Loucy (cell line): ENCODE data around the gene FHOD1.

ENCODE experiments used
- H2AFZ ChIP-seq: fragments of 200-600 bp; sonication (generic); 2 replicates; pipeline ENCODE4 v1.6.0; 2016; ENCODE audit warnings: antibody characterized with exemption, mild to moderate bottlenecking, low read length, moderate library complexity
- H3F3A ChIP-seq: fragments of 200-600 bp; 2 replicates; pipeline ENCODE4 v1.6.0; 2016; ENCODE audit warnings: antibody characterized with exemption, low read depth, mild to moderate bottlenecking
- H3K27me3 ChIP-seq: fragments of 200-600 bp; sonication (generic); 2 replicates; pipeline ENCODE4 v1.6.1; 2014; ENCODE audit warnings: low read length, mild to moderate bottlenecking; ENCODE audit not compliant: insufficient read depth, poor library complexity, severe bottlenecking
- H3K36me3 ChIP-seq: fragments of 200-600 bp; sonication (generic); 2 replicates; pipeline ENCODE4 v1.6.1; 2016; ENCODE audit warnings: low read length; ENCODE audit not compliant: insufficient read depth
- H3K4me1 ChIP-seq: fragments of 200-600 bp; sonication (generic); 2 replicates; pipeline ENCODE4 v1.5.1; 2014; ENCODE audit warnings: low read length, mild to moderate bottlenecking; ENCODE audit not compliant: insufficient read depth, poor library complexity, severe bottlenecking
- H3K4me2 ChIP-seq: fragments of 200-600 bp; sonication (generic); 2 replicates; pipeline ENCODE4 v1.6.0; 2014; ENCODE audit warnings: antibody characterized with exemption, low read length, low read depth, mild to moderate bottlenecking; ENCODE audit not compliant: poor library complexity, severe bottlenecking
- H3K4me3 ChIP-seq: fragments of 200-600 bp; sonication (generic); 2 replicates; pipeline ENCODE4 v1.5.1; 2014; ENCODE audit warnings: low read length, mild to moderate bottlenecking, mixed read lengths; ENCODE audit not compliant: poor library complexity, severe bottlenecking
- H3K79me2 ChIP-seq: fragments of 200-600 bp; sonication (generic); 2 replicates; pipeline ENCODE4 v1.6.1; 2014; ENCODE audit warnings: low read length; ENCODE audit not compliant: insufficient read depth
- H3K9ac ChIP-seq: fragments of 200-600 bp; sonication (generic); 2 replicates; pipeline ENCODE4 v1.6.0; 2014; ENCODE audit warnings: mild to moderate bottlenecking, low read depth, low read length, moderate library complexity; ENCODE audit not compliant: poor library complexity, severe bottlenecking
- H3K9me2 ChIP-seq: fragments of 200-600 bp; sonication (generic); replicated peaks from 2 replicates; pipeline ENCODE4 v1.6.1; 2016; ENCODE audit warnings: low read depth, low read length, mixed read lengths
- H3K9me3 ChIP-seq: fragments of 200-600 bp; sonication (generic); 2 replicates; pipeline ENCODE4 v1.6.1; 2014; ENCODE audit warnings: mild to moderate bottlenecking, antibody characterized with exemption, low read length, low read depth; ENCODE audit not compliant: insufficient read depth
- H4K20me1 ChIP-seq: fragments of 200-600 bp; sonication (generic); 2 replicates; pipeline ENCODE4 v1.6.0; 2014; ENCODE audit warnings: antibody characterized with exemption, low read length, mild to moderate bottlenecking; ENCODE audit not compliant: insufficient read depth, poor library complexity, severe bottlenecking
- CTCF ChIP-seq: fragments of 200-600 bp; sonication (generic); conservative IDR thresholded peaks from 2 replicates; pipeline ENCODE4 v1.5.1; 2014; ENCODE audit warnings: mild to moderate bottlenecking, antibody characterized with exemption, low read length
- EZH2phosphoT487 ChIP-seq: fragments of 200-600 bp; IDR thresholded peaks from 2 replicates; pipeline ENCODE4 v1.6.1; 2018; ENCODE audit warnings: antibody characterized with exemption, mild to moderate bottlenecking, moderate library complexity, borderline replicate concordance

The FHOD1 gene

GRCh38 chr16:67197704-67198103 lies 49.6 kb downstream of the FHOD1 start:
- Histone ChIP-seq H3K9me2 (no peaks in the 10 kb centered on the region), H3K27me3 (no peaks in the 10 kb centered on the region), H2AFZ (no peak overlapping the region), H3K4me2 (peak overlapping the region; percentile 32), H3F3A (no peaks in the 10 kb centered on the region), H3K4me1 (peaks cover 18% of the 10 kb centered on the region), H3K36me3 (peaks cover 61% of the 10 kb centered on the region; the same call in 1 of the 2 replicates), H3K9ac (no peak overlapping the region), H4K20me1 (peaks cover 25% of the 10 kb centered on the region), H3K79me2 (peaks cover 43% of the 10 kb centered on the region), H3K9me3 (no peaks in the 10 kb centered on the region), H3K4me3 (no peak overlapping the region)
- TF ChIP-seq CTCF = no peak
- TF ChIP-seq EZH2phosphoT487 = no peak

DNA sequence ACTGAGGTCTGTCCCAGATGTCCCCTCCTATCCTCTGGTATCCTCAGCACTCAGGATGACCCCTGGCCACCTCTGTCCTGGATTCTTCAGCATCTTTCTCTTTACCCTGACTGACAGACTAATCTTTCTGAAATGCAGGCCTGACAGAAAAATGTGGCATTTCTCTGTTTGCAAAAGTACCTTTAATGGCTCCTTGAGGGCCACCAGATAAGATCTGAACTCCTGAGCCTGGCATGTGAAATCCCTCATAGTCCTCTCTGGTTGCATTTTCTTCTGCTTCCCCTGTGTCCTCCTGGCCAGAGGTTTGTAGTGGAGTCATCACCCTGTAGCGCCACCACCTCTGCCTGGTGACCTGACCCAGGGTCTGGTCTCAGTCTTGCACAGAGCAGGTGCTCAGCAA lies 50.4 kb downstream of the FHOD1 start:
- Histone ChIP-seq H3K9me3 (no peaks in the 10 kb centered on the region), H4K20me1 (peaks cover 32% of the 10 kb centered on the region), H3K4me2 (peak overlapping the region; percentile 32), H3K9me2 (no peaks in the 10 kb centered on the region), H3F3A (no peaks in the 10 kb centered on the region), H2AFZ (no peak overlapping the region), H3K79me2 (peaks cover 50% of the 10 kb centered on the region), H3K27me3 (no peaks in the 10 kb centered on the region), H3K36me3 (peaks cover 52% of the 10 kb centered on the region; the same call in 1 of the 2 replicates), H3K4me1 (peaks cover 18% of the 10 kb centered on the region), H3K4me3 (no peak overlapping the region), H3K9ac (no peak overlapping the region)
- TF ChIP-seq EZH2phosphoT487 (no peak), CTCF (no peak)

GRCh38 chr16:67195676-67196075 lies 51.6 kb downstream of the FHOD1 start:
- Histone ChIP-seq H3K9me3 (no peaks in the 10 kb centered on the region), H2AFZ (no peak overlapping the region), H3K4me2 (no peak overlapping the region), H3K27me3 (no peaks in the 10 kb centered on the region), H4K20me1 (peaks cover 32% of the 10 kb centered on the region), H3F3A (no peaks in the 10 kb centered on the region), H3K79me2 (peaks cover 50% of the 10 kb centered on the region), H3K4me1 (peaks cover 21% of the 10 kb centered on the region), H3K4me3 (no peak overlapping the region), H3K36me3 (peaks cover 44% of the 10 kb centered on the region; the same call in 1 of the 2 replicates), H3K9ac (no peak overlapping the region), H3K9me2 (no peaks in the 10 kb centered on the region)
- TF ChIP-seq EZH2phosphoT487 (no peak), CTCF (no peak)
